CD14-positive monocyte (primary cell): ENCODE results near the gene UVSSA. TPM values are rescaled to one million over a fixed set of nuclear protein-coding genes. Genes with fewer than 3 reads are reported as not detected.
A peak's percentile ranks its signal among the peaks of the same experiment; 100 is the strongest.

Experiments used
- DNase-seq, 3 donors: peaks; one replicate each; pipeline ENCODE4 v3.0.0-alpha.2; 2011 to 2022
- H2AFZ ChIP-seq: 2 replicates; pipeline ENCODE4 v1.6.0; 2012; ENCODE audit warnings: mild to moderate bottlenecking, low read depth, low read length, inconsistent platforms; ENCODE audit not compliant: insufficient read depth, poor library complexity, severe bottlenecking
- H3K27ac ChIP-seq, 2 donors: 1 replicate in 1 of 2; 2 replicates in 1 of 2; pipeline ENCODE4 v1.5.1; 2012 to 2013; ENCODE audit warnings: low read length in 2 of 2, control low read depth in 1 of 2, inconsistent platforms in 1 of 2, low read depth in 1 of 2, mild to moderate bottlenecking in 1 of 2
- H3K27me3 ChIP-seq, 2 donors: one replicate each; pipeline versions ENCODE4 v1.6.0 to v1.6.1; 2011 to 2013; ENCODE audit warnings: low read length in 2 of 2; ENCODE audit not compliant: control insufficient read depth in 2 of 2, insufficient read depth in 2 of 2
- H3K36me3 ChIP-seq, 2 donors: replicated peaks in 1 of 2; 1 replicate in 1 of 2; 2 replicates in 1 of 2; pipeline versions ENCODE4 v1.5.1 to v1.6.1; 2012 to 2013; ENCODE audit warnings: low read length in 2 of 2, control low read depth in 1 of 2, inconsistent platforms in 1 of 2, mild to moderate bottlenecking in 1 of 2; ENCODE audit not compliant: insufficient read depth in 2 of 2, control insufficient read depth in 1 of 2
- H3K4me1 ChIP-seq, 2 donors: 1 replicate in 1 of 2; 2 replicates in 1 of 2; pipeline versions ENCODE4 v1.5.1 to v1.6.1; 2012 to 2013; ENCODE audit warnings: low read length in 2 of 2, control low read depth in 1 of 2, inconsistent platforms in 1 of 2, mild to moderate bottlenecking in 1 of 2, moderate library complexity in 1 of 2; ENCODE audit not compliant: insufficient read depth in 2 of 2, control insufficient read depth in 1 of 2
- H3K4me2 ChIP-seq: replicated peaks from 2 replicates; pipeline ENCODE3; 2012; ENCODE audit warnings: low read length, moderate library complexity, mild to moderate bottlenecking; ENCODE audit not compliant: poor library complexity, severe bottlenecking; ENCODE audit errors: extremely low read depth
- H3K4me3 ChIP-seq, 3 experiments: fragments of 200-600 bp in 1 of 3; sonication (generic) in 1 of 3; replicated peaks in 1 of 3; 1 replicate in 2 of 3; 2 replicates in 1 of 3; pipeline ENCODE4 v1.5.1; 2011 to 2013; ENCODE audit warnings: low read length in 3 of 3, mild to moderate bottlenecking in 3 of 3, control low read depth in 2 of 3, low read depth in 2 of 3, inconsistent platforms in 1 of 3, moderate library complexity in 1 of 3
- H3K79me2 ChIP-seq: 2 replicates; pipeline ENCODE4 v1.6.0; 2012; ENCODE audit warnings: mild to moderate bottlenecking, control low read depth, inconsistent platforms, low read length, moderate library complexity; ENCODE audit not compliant: insufficient read depth
- H3K9ac ChIP-seq: 2 replicates; pipeline ENCODE4 v1.6.0; 2017; ENCODE audit warnings: low read length, mild to moderate bottlenecking; ENCODE audit not compliant: insufficient read depth, poor library complexity, severe bottlenecking
- H3K9me3 ChIP-seq, 2 donors: replicated peaks in 1 of 2; 1 replicate in 1 of 2; 2 replicates in 1 of 2; pipeline versions ENCODE4 v1.5.1 to v1.6.1; 2012 to 2013; ENCODE audit warnings: low read length in 2 of 2, control low read depth in 1 of 2; ENCODE audit not compliant: control insufficient read depth in 1 of 2, insufficient read depth in 1 of 2
- H4K20me1 ChIP-seq: 2 replicates; pipeline ENCODE4 v1.6.0; 2012; ENCODE audit warnings: mild to moderate bottlenecking, low read length, control low read depth, moderate library complexity; ENCODE audit not compliant: insufficient read depth
- H3K27ac Mint-ChIP-seq, 7 donors: one replicate each; pipeline ENCODE4 v1.8.0; 2020; ENCODE audit warnings: mild to moderate bottlenecking in 7 of 7, mixed read lengths in 7 of 7, moderate library complexity in 6 of 7, inconsistent platforms in 2 of 7
- H3K27me3 Mint-ChIP-seq, 3 donors: one replicate each; pipeline ENCODE4 v1.8.0; 2021 to 2022; ENCODE audit warnings: low read depth in 3 of 3, mild to moderate bottlenecking in 3 of 3, mixed read lengths in 3 of 3, moderate library complexity in 3 of 3, inconsistent platforms in 1 of 3
- H3K36me3 Mint-ChIP-seq, 2 donors: one replicate each; pipeline ENCODE4 v1.8.0; 2020; ENCODE audit warnings: mixed read lengths in 2 of 2, inconsistent platforms in 1 of 2, mild to moderate bottlenecking in 1 of 2
- H3K4me1 Mint-ChIP-seq: one replicate; pipeline ENCODE4 v1.8.0; 2020; ENCODE audit warnings: mild to moderate bottlenecking, mixed read lengths
- H3K4me3 Mint-ChIP-seq, 2 donors: one replicate each; pipeline ENCODE4 v1.8.0; 2020; ENCODE audit warnings: mild to moderate bottlenecking in 2 of 2, mixed read lengths in 2 of 2, moderate library complexity in 1 of 2
- H3K9me3 Mint-ChIP-seq, 7 donors: one replicate each; pipeline ENCODE4 v1.8.0; 2020 to 2022; ENCODE audit warnings: mixed read lengths in 7 of 7, mild to moderate bottlenecking in 6 of 7, moderate library complexity in 6 of 7, inconsistent platforms in 2 of 7
- CTCF ChIP-seq: fragments of 200-600 bp; IDR thresholded peaks from one replicate; pipeline ENCODE4 v1.8.0; 2022; ENCODE audit warnings: antibody characterized with exemption, mild to moderate bottlenecking
- WGBS: methylation state at CpG from one replicate; pipeline ENCODE4 v1.1.5; 2013; ENCODE audit warnings: missing lambda C conversion rate; ENCODE audit not compliant: insufficient coverage; 5-methylcytosine and 5-hydroxymethylcytosine counted together
- intact Hi-C, 2 donors: fragments of 100-400 bp; cut with micrococcal nuclease; formaldehyde crosslinking; loops; one replicate each; pipeline versions ENCODE4 v1.15.0 to v1.15.1; 2023
- polyA plus RNA-seq, 3 donors: library from polyadenylated mRNA; depleted of rRNA in 1 of 3; unstranded in 2 of 3; stranded (reverse) in 1 of 3; fragments of 300-500 nt in 2 of 3; fragments of >200 nt in 1 of 3; fragmentation: Illumina TruSeq in 2 of 3; gene quantifications; 1 replicate in 2 of 3; 2 replicates in 1 of 3; pipeline ENCODE4 v1.2.3, GENCODE V29; 2012 to 2021

Gene UVSSA
- polyA plus RNA-seq, 3 donors: 2.6 to 54.0 (median 4.8) TPM

GRCh38 chr4:1357356-1358248, 10.6 kb downstream of the UVSSA start:
- H3K4me2 ChIP-seq: no peak overlapping the region
- no peak for TF ChIP-seq CTCF

GRCh38 chr4:1358421-1359143, 11.6 kb downstream of the UVSSA start:
- no peak for DNase-seq
- Histone ChIP-seq H3K4me2 (no peak overlapping the region), H3K36me3 (peaks cover 64 to 78% of the 10 kb centered on the region in 2 donors), H3K27ac (no peak overlapping the region), H3K9me3 (no peaks in the 10 kb centered on the region), H3K79me2 (no peaks in the 10 kb centered on the region), H3K4me3 (no peak overlapping the region), H2AFZ (no peak overlapping the region), H4K20me1 (no peaks in the 10 kb centered on the region), H3K4me1 (no peaks in the 10 kb centered on the region), H3K9ac (no peak overlapping the region), H3K27me3 (no peaks in the 10 kb centered on the region)
- Mint-ChIP-seq H3K36me3 (peaks cover 33 to 79% of the 10 kb centered on the region in 2 donors), H3K4me1 (no peaks in the 10 kb centered on the region), H3K27ac (peak overlapping the region in 1 of 7 donors; percentile 22), H3K9me3 (no peaks in the 10 kb centered on the region), H3K4me3 (no peak overlapping the region), H3K27me3 (peaks cover 0 to 5% (median 0%) of the 10 kb centered on the region in 3 donors)
- WGBS: over 99% methylated on average over 26 of the region's 38 CpGs
- intact Hi-C loops: no loop called here
- no peak for TF ChIP-seq CTCF

More at GRCh38 chr4:1357356-1358248, 10.6 kb downstream of the UVSSA start:
- Histone ChIP-seq H3K4me1 (no peaks in the 10 kb centered on the region), H3K27me3 (no peaks in the 10 kb centered on the region), H3K79me2 (no peaks in the 10 kb centered on the region), H3K9ac (no peak overlapping the region), H3K9me3 (no peaks in the 10 kb centered on the region), H4K20me1 (no peaks in the 10 kb centered on the region), H3K36me3 (peaks cover 74 to 85% of the 10 kb centered on the region in 2 donors), H3K4me3 (no peak overlapping the region), H3K27ac (no peak overlapping the region), H2AFZ (no peak overlapping the region)
- intact Hi-C loops: loop anchor here in 1 of 2 donors (2.0 kb wide), 1 partner anchor 271 kb away; no protein-coding TSS in a partner anchor
- Mint-ChIP-seq H3K4me3 (peak overlapping the region in 1 of 2 donors; percentile 37), H3K27me3 (peaks cover 0 to 5% (median 0%) of the 10 kb centered on the region in 3 donors), H3K27ac (no peak overlapping the region), H3K4me1 (no peaks in the 10 kb centered on the region), H3K36me3 (peaks cover 33 to 78% of the 10 kb centered on the region in 2 donors), H3K9me3 (no peaks in the 10 kb centered on the region)
- WGBS: 97% methylated on average over 18 of the region's 27 CpGs
- no peak for DNase-seq
